ENCODE measurements around the gene CALY. TPM values are rescaled to one million over a fixed set of nuclear protein-coding genes. Genes with fewer than 3 reads are reported as not detected.
"Not testable (repeated sequence)": the region's sequence is repeated elsewhere in the genome, so short reads cannot be mapped to it uniquely, and the experiment has no call there.

Gene CALY
- total RNA-seq, 1 experiment from 2014 or later: not detected

- Histone ChIP-seq H3K9me3 (no peaks in the 10 kb centered on the region), H3K27me3 (peaks cover 24% of the 10 kb centered on the region), H3K36me3 (no peaks in the 10 kb centered on the region), H3K4me3 (no peak overlapping the region)
- DNase-seq: peak; percentile 49
Measured at GRCh38 chr10:133326745-133327650, 9.7 kb downstream of the CALY start.

- Histone ChIP-seq H3K4me3 (no peak overlapping the region), H3K36me3 (no peaks in the 10 kb centered on the region), H3K27me3 (peaks cover 16% of the 10 kb centered on the region), H3K9me3 (no peaks in the 10 kb centered on the region)
- no peak for DNase-seq
Measured at GRCh38 chr10:133326223-133326551, 10.5 kb downstream of the CALY start.

- no peaks in the 10 kb centered on the region for H3K36me3 ChIP-seq
- peaks cover 4% of the 10 kb centered on the region for H3K9me3 ChIP-seq
- H3K27me3 ChIP-seq: peaks cover 11% of the 10 kb centered on the region
- no peak for DNase-seq
- no peak overlapping the region for H3K4me3 ChIP-seq
Measured at GRCh38 chr10:133325440-133326222, 11.1 kb downstream of the CALY start.

GRCh38 chr10:133324857-133325260, 11.8 kb downstream of the CALY start:
- peaks cover 11% of the 10 kb centered on the region for H3K27me3 ChIP-seq
- DNase-seq: no peak
- H3K9me3 ChIP-seq: peaks cover 4% of the 10 kb centered on the region
- no peaks in the 10 kb centered on the region for H3K36me3 ChIP-seq
- no peak overlapping the region for H3K4me3 ChIP-seq

- H3K27me3 ChIP-seq: peaks cover 11% of the 10 kb centered on the region
- peak; percentile 72 for DNase-seq
- peaks cover 4% of the 10 kb centered on the region for H3K9me3 ChIP-seq
- no peak overlapping the region for H3K4me3 ChIP-seq
- no peaks in the 10 kb centered on the region for H3K36me3 ChIP-seq
Measured at GRCh38 chr10:133324198-133324792, 12.4 kb downstream of the CALY start.

- not testable (repeated sequence) for H3K4me3 ChIP-seq, H3K36me3 ChIP-seq, H3K9me3 ChIP-seq, DNase-seq
- H3K27me3 ChIP-seq: peaks cover 11% of the 10 kb centered on the region
Measured at GRCh38 chr10:133322064-133322709, 14.5 kb downstream of the CALY start.

GRCh38 chr10:133320852-133321422, 15.8 kb downstream of the CALY start:
- H3K36me3 ChIP-seq, H3K4me3 ChIP-seq, H3K9me3 ChIP-seq, DNase-seq, H3K27me3 ChIP-seq: not testable (repeated sequence)

GRCh38 chr10:133318494-133319127, 18.1 kb downstream of the CALY start:
- H3K27me3 ChIP-seq: no peaks in the 10 kb centered on the region
- H3K4me3 ChIP-seq: peak overlapping the region; percentile 39
- H3K36me3 ChIP-seq: no peaks in the 10 kb centered on the region
- peak; percentile 65 for DNase-seq
- peaks cover 4% of the 10 kb centered on the region for H3K9me3 ChIP-seq

- H3K4me3 ChIP-seq: no peak overlapping the region
- no peaks in the 10 kb centered on the region for H3K27me3 ChIP-seq
- H3K9me3 ChIP-seq: peaks cover 4% of the 10 kb centered on the region
- no peak for DNase-seq
- no peaks in the 10 kb centered on the region; the same call in 1 of the 2 replicates for H3K36me3 ChIP-seq
Measured at GRCh38 chr10:133316732-133317131, 20.0 kb downstream of the CALY start.

GRCh38 chr10:133316266-133316665, 20.4 kb downstream of the CALY start:
- H3K4me3 ChIP-seq: no peak overlapping the region
- no peaks in the 10 kb centered on the region for H3K27me3 ChIP-seq
- H3K36me3 ChIP-seq: no peaks in the 10 kb centered on the region; the same call in none of the 2 replicates
- DNase-seq: no peak
- peaks cover 4% of the 10 kb centered on the region for H3K9me3 ChIP-seq

- H3K9me3 ChIP-seq: peaks cover 2% of the 10 kb centered on the region
- no peaks in the 10 kb centered on the region; the same call in none of the 2 replicates for H3K36me3 ChIP-seq
- H3K4me3 ChIP-seq: no peak overlapping the region
- no peaks in the 10 kb centered on the region for H3K27me3 ChIP-seq
- DNase-seq: no peak
Measured at GRCh38 chr10:133315847-133316246, 20.8 kb downstream of the CALY start.

GRCh38 chr10:133314911-133315310, 21.8 kb downstream of the CALY start:
- no peaks in the 10 kb centered on the region for H3K27me3 ChIP-seq
- no peaks in the 10 kb centered on the region; the same call in 1 of the 2 replicates for H3K9me3 ChIP-seq
- H3K4me3 ChIP-seq: no peak overlapping the region
- DNase-seq: no peak
- H3K36me3 ChIP-seq: peaks cover 4% of the 10 kb centered on the region

- H3K36me3 ChIP-seq: peaks cover 11% of the 10 kb centered on the region
- H3K27me3 ChIP-seq: no peaks in the 10 kb centered on the region
- DNase-seq: no peak
- H3K9me3 ChIP-seq: no peaks in the 10 kb centered on the region; the same call in 1 of the 2 replicates
- H3K4me3 ChIP-seq: no peak overlapping the region
Measured at GRCh38 chr10:133313192-133313591, 23.5 kb downstream of the CALY start.

GRCh38 chr10:133312769-133313145, 23.9 kb downstream of the CALY start:
- peaks cover 11% of the 10 kb centered on the region for H3K36me3 ChIP-seq
- no peak overlapping the region for H3K4me3 ChIP-seq
- no peaks in the 10 kb centered on the region for H3K27me3 ChIP-seq
- DNase-seq: no peak
- H3K9me3 ChIP-seq: no peaks in the 10 kb centered on the region; the same call in 1 of the 2 replicates

- H3K27me3 ChIP-seq: no peaks in the 10 kb centered on the region
- H3K9me3 ChIP-seq: no peaks in the 10 kb centered on the region; the same call in 1 of the 2 replicates
- H3K36me3 ChIP-seq: peaks cover 13% of the 10 kb centered on the region
- no peak for DNase-seq
- H3K4me3 ChIP-seq: no peak overlapping the region
Measured at GRCh38 chr10:133312016-133312768, 24.5 kb downstream of the CALY start.

Data from MG63 (cell line).